ENCODE results near the gene LSM14A. TPM values are rescaled to one million over a fixed set of nuclear protein-coding genes. Genes with fewer than 3 reads are reported as not detected.

LSM14A gene
- total and polyA plus RNA-seq, 2 of the 8 experiments (the other 6 are each of a cell fraction or from before 2014, with no cell fraction given) = 117 to 195 TPM

DNA sequence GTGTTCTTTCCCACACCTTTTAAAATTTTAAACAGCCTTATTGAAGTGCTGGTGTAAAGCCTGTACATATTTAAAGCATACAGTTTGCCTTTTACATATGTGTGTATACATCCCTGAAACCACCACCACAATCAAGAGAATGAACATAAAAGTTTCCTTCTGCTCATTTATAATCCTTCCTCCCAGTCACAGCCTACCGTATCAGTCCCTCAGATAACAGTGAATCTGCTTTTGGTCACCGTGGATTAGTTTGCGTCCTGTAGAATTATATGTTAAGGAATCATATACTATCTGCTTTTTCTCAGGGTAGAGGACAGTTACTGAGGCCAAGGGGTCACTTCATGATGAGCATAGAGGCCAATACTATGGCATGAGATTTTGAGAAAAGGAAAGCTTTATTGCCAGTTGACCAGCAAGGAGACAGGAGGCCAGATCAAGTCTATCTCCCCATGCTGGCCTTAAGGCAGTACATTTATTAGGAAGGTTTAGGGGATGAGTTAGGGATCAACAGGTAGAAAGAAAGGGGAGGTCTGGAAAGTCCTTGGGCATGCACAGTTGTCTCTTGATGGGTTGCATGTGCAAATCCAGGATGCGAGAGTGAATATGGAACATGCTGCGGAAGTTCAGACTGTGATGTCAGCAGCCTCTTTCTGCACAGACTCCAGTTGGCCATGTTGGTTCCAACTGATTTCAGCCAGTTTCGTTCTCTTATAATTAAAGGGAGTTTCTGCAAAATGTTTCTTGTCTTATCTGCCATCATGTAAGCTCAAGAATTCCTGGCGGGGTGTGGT lies 36.3 kb upstream of the LSM14A start:
- DNase-seq (ENCODE audit: low read depth in 1 of 2, low spot score in 2 of 2) (no peak), FAIRE-seq (no peak)
- peaks cover 0 to 4% (median 0%) of the 10 kb centered on the region in 4 experiments; a peak in 2 of 7 replicates for H3K4me1 ChIP-seq (replicated peaks in 1 of 4; ENCODE audit: control insufficient read depth in 3 of 4, insufficient read depth in 4 of 4, low read length in 3 of 4)
- 90% methylated on average over 7 of the region's 7 CpGs; no CpG with 5 or more reads in 1 of the 2 experiments for WGBS, 2 experiments (ENCODE audit: extremely low coverage in 1 of 2, insufficient coverage in 1 of 2, insufficient read length in 1 of 2, insufficient replicate concordance in 2 of 2, low coverage in 1 of 2, low lambda C conversion rate in 2 of 2, missing lambda C conversion rate in 1 of 2)
- H3K14ac ChIP-seq (ENCODE audit: insufficient read length) = no peak overlapping the region
- no peak overlapping the region for H2BK5ac ChIP-seq (ENCODE audit: low read depth, low read length)
- no peak overlapping the region for H2BK15ac ChIP-seq (ENCODE audit: low read length)
- no peak overlapping the region for H3K27ac ChIP-seq (ENCODE audit: low read depth, low read length)
- ChIA-PET POLR2A (ENCODE audit: partially characterized antibody) (interaction anchor here (1.0 to 1.6 kb wide), 5 partner anchors 9 to 339 kb away, joined by 3 to 6 read pairs (median 4); partner anchors contain the start of gene KCTD15), CTCF (ENCODE audit: partially characterized antibody) (interaction anchor here (0.7 to 2.6 kb wide), 6 partner anchors 10 to 57 kb away, joined by 3 to 10 read pairs (median 4); no protein-coding TSS in a partner anchor)
- no peak overlapping the region for H3K9ac ChIP-seq (replicated peaks in 1 of 4; ENCODE audit: extremely low read depth in 1 of 4, low read depth in 3 of 4, low read length in 3 of 4)
- H3K4ac ChIP-seq (replicated peaks; ENCODE audit: insufficient read length, low read depth, low read length) = no peak overlapping the region
- no peaks in the 10 kb centered on the region for H3K9me3 ChIP-seq (ENCODE audit: insufficient read depth in 2 of 2, low read depth in 1 of 2, low read length in 1 of 2)
- no peaks in the 10 kb centered on the region; the same call in 1 of the 2 replicates for H3K23me2 ChIP-seq (ENCODE audit: low read depth, low read length)
- no peak overlapping the region for H2BK12ac ChIP-seq (ENCODE audit: low read depth, low read length)
- H3K36me3 ChIP-seq (ENCODE audit: control insufficient read depth in 2 of 4, insufficient read depth in 4 of 4, low read length in 3 of 4) = no peaks in the 10 kb centered on the region
- TF ChIP-seq KDM1A (IDR thresholded peaks at IDR 0.05; ENCODE audit: borderline replicate concordance, low read length) = no peak
- TF ChIP-seq BACH1 (IDR thresholded peaks at IDR 0.05; ENCODE audit: low read length) = no peak
- no peak for TF ChIP-seq JUN (IDR thresholded peaks at IDR 0.05; ENCODE audit: low read depth, low read length)
- TF ChIP-seq SP1 (IDR thresholded peaks at IDR 0.05; ENCODE audit: low read depth, low read length) = no peak
- TF ChIP-seq CTBP2 (IDR thresholded peaks at IDR 0.05; ENCODE audit: borderline replicate concordance, insufficient read depth, insufficient read length, low read length) = no peak
- TF ChIP-seq, protein P1, sequence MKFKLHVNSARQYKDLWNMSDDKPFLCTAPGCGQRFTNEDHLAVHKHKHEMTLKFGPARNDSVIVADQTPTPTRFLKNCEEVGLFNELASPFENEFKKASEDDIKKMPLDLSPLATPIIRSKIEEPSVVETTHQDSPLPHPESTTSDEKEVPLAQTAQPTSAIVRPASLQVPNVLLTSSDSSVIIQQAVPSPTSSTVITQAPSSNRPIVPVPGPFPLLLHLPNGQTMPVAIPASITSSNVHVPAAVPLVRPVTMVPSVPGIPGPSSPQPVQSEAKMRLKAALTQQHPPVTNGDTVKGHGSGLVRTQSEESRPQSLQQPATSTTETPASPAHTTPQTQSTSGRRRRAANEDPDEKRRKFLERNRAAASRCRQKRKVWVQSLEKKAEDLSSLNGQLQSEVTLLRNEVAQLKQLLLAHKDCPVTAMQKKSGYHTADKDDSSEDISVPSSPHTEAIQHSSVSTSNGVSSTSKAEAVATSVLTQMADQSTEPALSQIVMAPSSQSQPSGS (IDR thresholded peaks at IDR 0.05; ENCODE audit: low read length) = no peak
- no peak for TF ChIP-seq EZH2 (IDR thresholded peaks at IDR 0.05; ENCODE audit: low read depth, low read length, severe bottlenecking)
- no peak for TF ChIP-seq TCF12 (IDR thresholded peaks at IDR 0.05; ENCODE audit: low read depth, low read length)
- no peak for TF ChIP-seq SAP30 (IDR thresholded peaks at IDR 0.05; ENCODE audit: insufficient read depth, insufficient replicate concordance, low read length)
- no peak overlapping the region for H2BK20ac ChIP-seq (ENCODE audit: low read length)
- no peaks in the 10 kb centered on the region for H4K20me1 ChIP-seq (replicated peaks in 1 of 2; ENCODE audit: control insufficient read depth in 1 of 2, insufficient read depth in 2 of 2, low read length in 2 of 2)
- no peak overlapping the region for H2BK120ac ChIP-seq (replicated peaks; ENCODE audit: low read depth, low read length)
- no peak overlapping the region for H2AFZ ChIP-seq (ENCODE audit: low read length)
- no peak overlapping the region for H3K18ac ChIP-seq (ENCODE audit: extremely low read depth, low read length)
- no peak overlapping the region for H4K8ac ChIP-seq (ENCODE audit: extremely low read depth, insufficient read depth, low read length)
- H3K4me3 ChIP-seq (ENCODE audit: extremely low read depth in 1 of 4, insufficient read depth in 2 of 4, low read depth in 3 of 4, low read length in 4 of 4) = no peak overlapping the region; a peak in 1 of 8 replicates
- H3K23ac ChIP-seq (ENCODE audit: insufficient read length) = no peak overlapping the region
- no peaks in the 10 kb centered on the region for H3K27me3 ChIP-seq (replicated peaks in 1 of 4; ENCODE audit: control insufficient read depth in 3 of 4, extremely low read depth in 1 of 4, insufficient read depth in 3 of 4, low read length in 3 of 4)
- no peak overlapping the region for H2AK5ac ChIP-seq (ENCODE audit: low read depth, low read length)
- H3K56ac ChIP-seq (replicated peaks; ENCODE audit: insufficient read length, low read depth, low read length) = no peak overlapping the region
- H3K79me1 ChIP-seq (ENCODE audit: low read depth, low read length) = no peaks in the 10 kb centered on the region
- no peak overlapping the region; a peak in 2 of 4 replicates for H3K4me2 ChIP-seq (ENCODE audit: insufficient read depth in 1 of 2, low read depth in 2 of 2, low read length in 2 of 2)
- H4K91ac ChIP-seq (replicated peaks; ENCODE audit: insufficient read length, low read length) = no peak overlapping the region
- no peaks in the 10 kb centered on the region for H3K79me2 ChIP-seq (ENCODE audit: control insufficient read depth in 1 of 2, insufficient read depth in 2 of 2, low read length in 2 of 2)
- no peak overlapping the region for H4K5ac ChIP-seq (ENCODE audit: insufficient read length, low read depth, low read length)
